Measurements from ENCODE around the gene TMX2.

The TMX2 gene

GRCh38 chr11:57788703-57789088 lies 76.3 kb downstream of the TMX2 start:
- in situ Hi-C loops (cut with HindIII; ENCODE audit: low sequenced_read_pairs): no loop called here

Data from endothelial cell of hepatic sinusoid (primary cell).